ENCODE results near the gene CREB5.

- TF ChIP-seq CTCF (IDR thresholded peaks at IDR 0.05), result no peak
- no peak for TF ChIP-seq EP300 (IDR thresholded peaks at IDR 0.05)
- no peak for TF ChIP-seq POLR2AphosphoS5 (IDR thresholded peaks at IDR 0.05)
- no peak for TF ChIP-seq POLR2A (IDR thresholded peaks at IDR 0.05; ENCODE audit: low read depth)
Observed at GRCh38 chr7:28381466-28381865, 30.9 kb upstream of the CREB5 start.

Measured in esophagus muscularis mucosa (tissue), 4 donors.